Rectal smooth muscle tissue (tissue), 1 donor: ENCODE data around the gene SMAD9.

Experiments
- H3K27ac ChIP-seq: one replicate; pipeline ENCODE4 v1.7.0; 2013; ENCODE audit warnings: low read depth, low read length, inconsistent platforms
- H3K27me3 ChIP-seq: one replicate; pipeline ENCODE4 v1.7.0; 2013; ENCODE audit warnings: low read length; ENCODE audit not compliant: control insufficient read depth, insufficient read depth
- H3K36me3 ChIP-seq: one replicate; pipeline ENCODE4 v1.7.0; 2013; ENCODE audit warnings: low read length; ENCODE audit not compliant: control insufficient read depth, insufficient read depth
- H3K4me1 ChIP-seq: one replicate; pipeline ENCODE4 v1.7.0; 2013; ENCODE audit warnings: low read length; ENCODE audit not compliant: control insufficient read depth, insufficient read depth
- H3K4me3 ChIP-seq: one replicate; pipeline ENCODE4 v1.7.0; 2013; ENCODE audit warnings: low read length
- H3K9ac ChIP-seq: one replicate; pipeline ENCODE4 v1.7.0; 2013; ENCODE audit warnings: low read length

The SMAD9 gene

DNA sequence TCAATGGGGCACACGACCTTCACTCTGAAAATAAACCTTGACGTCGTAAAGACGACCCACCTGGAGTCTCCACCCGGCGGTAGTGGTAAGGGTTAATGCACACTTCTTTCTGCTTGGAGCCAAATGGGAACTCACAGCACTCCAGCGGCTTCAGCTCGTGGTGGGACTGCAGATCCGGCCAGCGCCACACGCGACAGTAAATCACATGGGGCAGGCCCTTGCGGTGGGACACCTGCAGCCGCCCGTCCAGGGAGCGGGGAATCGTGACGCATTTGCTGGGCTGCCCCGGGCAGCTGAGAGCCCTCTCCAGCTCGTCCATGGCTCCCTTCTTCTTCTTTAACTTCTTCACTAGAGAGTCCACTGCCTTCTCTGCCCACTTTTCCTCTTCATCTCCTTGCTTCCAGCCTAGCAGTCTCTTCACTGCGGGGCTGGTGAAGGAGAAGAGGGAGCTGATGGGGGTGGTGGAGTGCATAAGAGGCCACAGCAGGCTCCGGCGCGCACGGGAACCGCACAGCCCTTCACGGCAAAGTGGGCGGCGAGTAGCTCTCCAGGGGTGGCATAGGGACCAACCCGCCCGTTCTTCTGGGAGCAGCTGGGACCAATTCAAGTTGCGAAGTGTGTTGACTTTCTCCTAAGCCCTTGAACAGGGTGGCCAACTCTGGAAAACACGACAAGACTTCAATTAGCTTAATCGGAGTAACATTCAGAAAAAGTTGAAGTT, 40.7 kb downstream of the SMAD9 start:
- H3K4me3 ChIP-seq = no peak overlapping the region
- no peaks in the 10 kb centered on the region for H3K36me3 ChIP-seq
- no peak overlapping the region for H3K9ac ChIP-seq
- H3K27ac ChIP-seq = no peak overlapping the region
- no peaks in the 10 kb centered on the region for H3K27me3 ChIP-seq
- no peaks in the 10 kb centered on the region for H3K4me1 ChIP-seq

DNA sequence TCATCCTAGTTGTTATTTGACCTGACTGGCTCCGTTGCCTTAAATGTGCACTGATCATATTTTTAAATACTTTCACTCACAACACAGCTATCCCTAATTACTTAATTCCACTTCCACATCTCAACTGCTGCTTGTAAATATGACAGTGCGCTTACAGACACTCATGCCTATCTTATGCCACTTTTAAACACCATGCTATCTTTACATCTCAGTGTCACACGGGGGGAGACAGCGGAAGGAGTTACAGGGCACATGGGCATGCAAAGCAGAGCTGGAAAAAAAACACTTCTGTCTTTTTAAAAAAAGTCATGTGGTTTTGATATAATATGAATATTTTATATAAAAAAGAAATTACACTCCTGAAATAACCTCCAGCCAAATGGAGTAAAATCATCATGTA, 44.1 kb downstream of the SMAD9 start:
- H3K4me1 ChIP-seq = no peaks in the 10 kb centered on the region
- H3K9ac ChIP-seq = no peak overlapping the region
- no peak overlapping the region for H3K4me3 ChIP-seq
- H3K36me3 ChIP-seq = no peaks in the 10 kb centered on the region
- no peak overlapping the region for H3K27ac ChIP-seq
- no peaks in the 10 kb centered on the region for H3K27me3 ChIP-seq

DNA sequence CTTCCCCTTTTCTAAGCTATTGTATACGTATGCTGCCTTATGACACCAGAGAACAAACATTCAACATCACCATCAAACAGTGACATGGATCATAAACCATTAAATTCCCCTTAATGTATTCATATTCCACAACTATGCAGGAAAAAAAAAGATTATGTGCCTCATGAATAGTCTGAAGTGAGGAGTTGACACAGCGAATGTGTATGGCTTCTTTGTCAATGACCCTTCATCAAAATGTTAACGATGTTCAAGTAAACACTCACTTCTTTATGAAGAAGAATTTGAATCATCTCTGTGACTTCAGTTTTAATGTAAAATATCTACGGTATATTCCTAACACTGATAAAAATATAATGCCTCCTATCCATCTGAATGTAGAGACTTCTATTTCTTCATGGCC, 44.6 kb downstream of the SMAD9 start:
- no peaks in the 10 kb centered on the region for H3K4me1 ChIP-seq
- no peak overlapping the region for H3K27ac ChIP-seq
- no peaks in the 10 kb centered on the region for H3K36me3 ChIP-seq
- H3K4me3 ChIP-seq = no peak overlapping the region
- no peak overlapping the region for H3K9ac ChIP-seq
- no peaks in the 10 kb centered on the region for H3K27me3 ChIP-seq

DNA sequence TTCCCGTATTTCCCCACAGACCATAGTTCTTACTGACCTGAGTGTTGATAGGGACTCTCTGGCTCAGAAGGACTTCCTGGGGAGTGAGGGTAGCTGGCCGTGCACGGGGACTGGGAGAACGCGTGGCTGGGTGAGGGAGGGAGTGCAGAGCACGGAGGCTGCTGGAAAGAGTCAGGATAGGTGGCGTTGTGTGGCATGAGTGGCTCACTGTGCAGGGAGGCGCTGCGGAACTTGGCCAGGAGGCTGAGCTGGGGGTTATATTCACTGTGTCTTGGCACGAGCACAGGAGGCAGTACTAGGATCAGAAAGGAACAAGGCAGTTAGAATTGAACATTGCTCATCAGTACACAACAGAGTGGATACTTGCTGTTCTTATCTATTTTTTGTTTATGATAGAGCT, 47.4 kb downstream of the SMAD9 start:
- Histone ChIP-seq H3K27me3 (no peaks in the 10 kb centered on the region), H3K4me3 (no peak overlapping the region), H3K27ac (no peak overlapping the region), H3K36me3 (no peaks in the 10 kb centered on the region), H3K9ac (no peak overlapping the region), H3K4me1 (no peaks in the 10 kb centered on the region)

DNA sequence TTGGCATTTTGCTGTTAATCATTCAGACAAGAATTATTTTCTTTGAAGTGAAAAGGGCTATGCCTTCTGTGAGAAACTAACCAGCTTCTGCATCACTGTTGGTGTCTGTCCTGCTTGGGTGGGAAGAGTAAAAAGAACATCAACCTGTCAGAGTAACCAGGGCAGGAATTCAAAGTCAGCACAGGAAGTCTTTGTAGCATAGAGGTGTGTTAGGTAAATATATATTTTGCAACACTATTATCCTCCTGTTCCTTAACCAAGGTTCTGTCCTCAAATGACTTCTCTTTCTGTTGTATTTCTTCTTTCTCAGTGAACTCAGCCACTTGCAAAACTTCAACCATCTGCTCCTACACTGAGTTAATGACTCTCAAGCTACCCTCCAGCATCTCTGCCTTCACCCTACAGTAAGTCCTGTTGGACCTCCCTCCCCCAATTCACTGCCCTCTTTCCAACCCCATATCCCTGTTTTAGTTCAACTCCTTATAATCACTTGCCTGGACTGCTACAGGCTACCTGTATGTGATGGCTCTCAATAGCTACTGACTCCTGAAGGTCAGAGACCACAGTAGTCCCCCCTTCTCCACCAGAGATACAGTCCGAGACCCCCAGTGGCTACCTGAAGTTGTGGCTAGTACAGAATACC, 49.9 kb downstream of the SMAD9 start:
- Histone ChIP-seq H3K9ac (no peak overlapping the region), H3K4me3 (no peak overlapping the region), H3K36me3 (no peaks in the 10 kb centered on the region), H3K27ac (no peak overlapping the region), H3K27me3 (no peaks in the 10 kb centered on the region), H3K4me1 (no peaks in the 10 kb centered on the region)

DNA sequence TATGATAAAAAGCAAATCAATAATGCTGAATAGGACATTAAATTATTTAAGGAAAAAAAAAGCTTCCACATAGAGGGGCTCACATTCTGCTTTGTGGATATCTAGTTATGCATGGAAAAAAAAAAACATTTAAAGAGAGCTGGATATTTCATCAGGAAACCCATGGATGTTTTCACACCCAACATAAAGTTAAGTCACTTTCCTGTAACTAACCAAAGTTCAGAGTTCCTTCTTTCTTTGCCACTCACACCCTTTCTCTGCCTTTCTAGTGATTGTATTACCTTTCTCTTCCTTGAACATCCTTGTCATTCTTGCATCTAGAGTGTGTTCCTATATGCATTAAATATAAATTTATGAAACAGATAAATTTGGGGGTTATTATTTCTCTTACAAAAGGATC, 53.8 kb downstream of the SMAD9 start:
- no peaks in the 10 kb centered on the region for H3K36me3 ChIP-seq
- H3K9ac ChIP-seq = no peak overlapping the region
- H3K4me3 ChIP-seq = no peak overlapping the region
- no peaks in the 10 kb centered on the region for H3K27me3 ChIP-seq
- H3K4me1 ChIP-seq = no peaks in the 10 kb centered on the region
- H3K27ac ChIP-seq = no peak overlapping the region

DNA sequence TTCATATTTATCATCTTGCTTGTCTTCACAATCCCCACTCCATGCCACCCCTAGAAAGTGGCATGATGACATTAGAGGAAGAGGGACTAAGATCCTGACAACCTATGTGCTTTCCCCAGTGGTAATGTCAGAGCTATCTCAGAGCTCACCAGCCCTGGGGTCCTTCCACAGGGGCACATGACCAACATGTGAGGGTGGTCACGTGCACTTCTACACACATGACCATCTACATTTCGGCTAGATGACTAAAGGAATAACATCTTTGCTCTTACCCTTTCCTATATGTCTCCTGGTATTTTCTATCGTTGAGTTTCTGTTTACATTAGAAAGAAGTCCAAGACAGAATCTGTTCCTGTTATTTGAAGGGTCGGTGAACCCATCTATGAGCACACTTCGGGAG, 54.8 kb downstream of the SMAD9 start:
- H3K36me3 ChIP-seq = no peaks in the 10 kb centered on the region

DNA sequence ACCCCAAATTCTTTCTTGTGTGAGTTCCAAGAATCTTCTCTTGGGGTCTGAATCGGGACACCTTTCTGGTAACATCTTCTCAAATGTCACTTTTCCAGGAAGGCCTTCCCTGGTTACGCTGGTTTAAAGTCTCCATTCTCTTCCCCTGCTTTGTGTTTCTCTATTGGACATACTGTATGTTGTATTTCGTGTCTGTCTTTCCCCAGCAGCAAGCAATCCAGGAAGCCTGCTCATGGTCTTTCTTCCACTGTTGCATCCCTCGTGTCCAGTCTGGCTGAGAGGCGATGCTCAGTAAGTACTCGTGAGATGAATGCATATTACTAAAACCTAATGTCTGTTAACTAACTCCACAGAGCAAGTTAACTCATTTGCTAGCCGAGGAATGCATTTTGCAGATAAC, 57.3 kb downstream of the SMAD9 start:
- H3K27me3 ChIP-seq = no peaks in the 10 kb centered on the region
- H3K36me3 ChIP-seq = no peaks in the 10 kb centered on the region
- no peaks in the 10 kb centered on the region for H3K4me1 ChIP-seq
- no peak overlapping the region for H3K4me3 ChIP-seq
- no peak overlapping the region for H3K9ac ChIP-seq
- H3K27ac ChIP-seq = no peak overlapping the region

More for the DNA sequence above, 54.8 kb downstream of the SMAD9 start:
- no peaks in the 10 kb centered on the region for H3K27me3 ChIP-seq
- no peak overlapping the region for H3K4me3 ChIP-seq
- H3K27ac ChIP-seq = no peak overlapping the region
- no peak overlapping the region for H3K9ac ChIP-seq
- no peaks in the 10 kb centered on the region for H3K4me1 ChIP-seq

DNA sequence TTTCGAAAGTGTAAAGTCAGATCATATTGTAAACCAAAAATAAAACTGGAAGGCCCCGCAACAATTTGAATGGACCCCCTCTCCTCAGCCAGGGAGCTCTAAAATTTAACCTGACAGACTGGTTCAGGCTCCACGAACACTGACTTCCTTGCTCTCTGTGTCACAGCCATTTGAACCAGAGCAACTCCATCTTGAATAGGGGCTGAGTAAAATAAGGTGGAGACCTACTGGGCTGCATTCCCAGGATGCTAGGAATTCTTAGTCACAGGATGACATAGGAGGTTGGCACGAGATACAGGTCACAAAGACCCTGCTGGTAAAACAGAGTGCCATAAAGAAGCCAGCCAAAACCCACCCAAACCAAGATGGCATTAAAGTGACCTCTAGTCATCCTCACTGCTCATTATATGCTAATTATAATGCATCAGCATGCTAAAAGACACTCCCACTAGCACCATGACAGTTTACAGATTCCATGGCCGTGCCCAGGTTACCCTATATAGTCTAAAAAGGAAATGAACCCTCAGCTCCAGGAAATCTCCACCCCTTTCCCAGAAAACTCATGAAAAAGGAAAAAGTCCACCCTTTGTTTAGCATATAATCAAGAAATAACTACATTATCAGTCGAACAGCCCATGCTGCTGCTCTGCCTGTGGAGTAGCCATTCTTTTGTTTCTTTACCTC, 57.9 kb downstream of the SMAD9 start:
- H3K27ac ChIP-seq = no peak overlapping the region
- no peaks in the 10 kb centered on the region for H3K27me3 ChIP-seq
- H3K9ac ChIP-seq = no peak overlapping the region
- H3K4me3 ChIP-seq = no peak overlapping the region
- H3K36me3 ChIP-seq = no peaks in the 10 kb centered on the region
- no peaks in the 10 kb centered on the region for H3K4me1 ChIP-seq

DNA sequence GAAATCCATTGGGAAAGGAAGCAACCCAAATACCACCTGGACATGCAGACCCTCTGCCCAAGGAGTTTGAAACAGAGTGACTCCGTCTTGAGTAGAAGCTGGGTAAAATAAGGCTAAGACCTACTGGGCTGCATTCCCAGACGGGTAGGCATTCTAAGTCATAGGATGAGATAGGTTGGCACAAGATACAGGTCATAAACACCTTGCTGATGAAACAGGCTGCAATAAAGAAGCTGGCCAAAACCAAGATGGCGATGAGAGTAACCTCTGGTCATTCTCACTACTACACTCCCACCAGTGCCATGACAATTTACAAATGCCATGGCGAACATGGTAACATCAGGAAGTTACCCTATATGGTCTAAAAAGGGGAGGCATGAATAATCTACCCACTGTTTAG, 60.8 kb downstream of the SMAD9 start:
- Histone ChIP-seq H3K36me3 (no peaks in the 10 kb centered on the region), H3K27me3 (no peaks in the 10 kb centered on the region), H3K4me1 (no peaks in the 10 kb centered on the region), H3K9ac (no peak overlapping the region), H3K4me3 (no peak overlapping the region), H3K27ac (no peak overlapping the region)

DNA sequence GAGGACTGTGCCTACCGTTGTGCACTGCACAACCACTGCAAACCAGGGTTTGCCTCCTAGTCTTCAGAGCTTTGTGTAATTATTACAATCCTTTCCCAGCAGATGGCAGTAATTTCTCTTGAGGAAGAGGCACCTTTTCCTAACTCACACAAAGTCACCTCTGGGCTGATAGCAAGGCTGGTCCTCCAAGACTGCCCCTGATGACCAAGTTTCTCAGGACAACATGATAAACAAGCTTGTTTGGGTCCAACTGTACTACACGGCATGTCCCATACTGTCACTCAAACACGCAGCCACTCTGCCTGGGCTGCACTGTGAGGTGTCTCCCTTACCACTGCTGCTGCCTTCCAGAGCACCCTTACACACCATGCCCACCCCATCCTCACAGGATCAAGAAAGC, 61.7 kb downstream of the SMAD9 start:
- Histone ChIP-seq H3K4me3 (no peak overlapping the region), H3K4me1 (no peaks in the 10 kb centered on the region), H3K27me3 (no peaks in the 10 kb centered on the region)

DNA sequence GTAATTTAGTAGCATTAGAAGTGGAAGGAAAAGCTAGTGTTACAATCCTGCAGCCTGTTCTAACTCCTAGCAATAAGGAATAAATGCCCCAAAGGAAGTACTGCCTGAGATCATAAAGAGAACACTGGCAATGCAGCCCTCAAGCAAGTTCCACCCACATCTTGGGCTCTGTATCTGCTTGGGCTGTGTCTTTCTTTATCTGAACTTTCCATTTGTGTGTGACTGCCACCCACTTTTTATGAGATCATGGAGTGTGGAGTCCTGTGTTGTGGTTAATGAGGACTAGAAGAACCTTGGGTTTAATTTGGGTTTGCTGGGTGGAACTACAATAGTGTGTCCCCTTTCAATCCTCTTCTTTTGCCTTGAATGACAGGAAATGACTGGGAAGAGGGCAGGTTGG, 62.8 kb downstream of the SMAD9 start:
- H3K9ac ChIP-seq = no peak overlapping the region
- H3K27ac ChIP-seq = no peak overlapping the region
- H3K27me3 ChIP-seq = no peaks in the 10 kb centered on the region
- no peaks in the 10 kb centered on the region for H3K4me1 ChIP-seq
- no peaks in the 10 kb centered on the region for H3K36me3 ChIP-seq
- no peak overlapping the region for H3K4me3 ChIP-seq

More for the DNA sequence above, 61.7 kb downstream of the SMAD9 start:
- Histone ChIP-seq H3K36me3 (no peaks in the 10 kb centered on the region), H3K9ac (no peak overlapping the region), H3K27ac (no peak overlapping the region)
